ENCODE results near the gene UVRAG. TPM values are rescaled to one million over a fixed set of nuclear protein-coding genes. Genes with fewer than 3 reads are reported as not detected.

Gene UVRAG
- total RNA-seq, 1 donor from 2014 or later = 31.0 TPM

DNA sequence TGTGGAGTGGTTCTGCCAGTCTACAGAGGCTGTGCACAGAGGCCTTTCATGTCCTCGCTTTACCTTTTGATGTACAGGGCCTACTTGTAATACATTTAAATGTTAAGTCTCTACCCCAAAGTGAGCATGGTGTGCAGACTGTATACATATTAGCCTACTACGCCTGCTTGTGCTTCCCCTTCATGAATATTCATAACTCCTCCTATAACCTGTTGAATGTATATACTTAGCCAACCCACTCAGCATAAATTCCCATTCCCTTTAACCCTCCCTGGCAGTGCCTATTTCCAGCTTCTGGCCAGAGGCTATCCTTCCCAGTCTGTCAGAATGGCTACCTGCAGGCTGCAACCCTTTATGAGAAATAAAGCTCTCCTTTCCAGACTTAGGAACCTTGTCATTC, 275.2 kb downstream of the UVRAG start:
- H3K4me1 ChIP-seq = no peaks in the 10 kb centered on the region
- no peak for TF ChIP-seq CTCF (IDR thresholded peaks at IDR 0.05)
- H3K27me3 ChIP-seq = no peaks in the 10 kb centered on the region
- intact Hi-C loops (cut with DNase I) = no loop called here
- no peaks in the 10 kb centered on the region for H3K36me3 ChIP-seq
- no peak overlapping the region for H3K4me3 ChIP-seq
- peaks cover 9% of the 10 kb centered on the region for H3K9me3 ChIP-seq
- ATAC-seq (no peak), DNase-seq (no peak)
- no peak overlapping the region for H3K27ac ChIP-seq

- no peaks in the 10 kb centered on the region for H3K36me3 ChIP-seq
- H3K27ac ChIP-seq = no peak overlapping the region
- intact Hi-C loops (cut with DNase I) = no loop called here
- no peak for DNase-seq
- no peak for ATAC-seq
- H3K4me1 ChIP-seq = no peaks in the 10 kb centered on the region
- H3K27me3 ChIP-seq = no peaks in the 10 kb centered on the region
- TF ChIP-seq CTCF (IDR thresholded peaks at IDR 0.05) = no peak
- H3K4me3 ChIP-seq = no peak overlapping the region
- peaks cover 9% of the 10 kb centered on the region for H3K9me3 ChIP-seq
These were observed 275.8 kb downstream of the UVRAG start for GRCh38 chr11:76090821-76091220.

DNA sequence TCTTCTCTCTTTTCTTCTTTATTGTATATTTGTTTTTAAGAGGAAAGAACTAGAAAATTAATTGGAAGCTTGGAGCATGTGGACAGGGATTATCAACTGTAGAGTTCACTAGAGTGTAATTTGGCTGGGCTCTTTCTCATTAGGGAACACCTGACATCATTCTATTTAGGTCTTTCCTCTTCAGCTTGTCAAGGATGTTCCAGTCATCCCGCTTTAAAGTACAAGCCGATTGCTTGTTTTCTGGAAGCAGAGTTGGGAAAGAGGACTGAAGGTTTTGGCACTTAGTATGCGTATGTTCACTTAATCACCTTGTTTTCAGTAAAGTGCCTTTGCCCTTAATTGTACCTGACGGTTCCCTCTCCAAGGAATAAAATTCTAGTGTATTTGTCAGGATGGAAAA, 279.7 kb downstream of the UVRAG start:
- no peaks in the 10 kb centered on the region for H3K36me3 ChIP-seq
- no peak for TF ChIP-seq CTCF (IDR thresholded peaks at IDR 0.05)
- no peak overlapping the region for H3K27ac ChIP-seq
- intact Hi-C loops (cut with DNase I) = no loop called here
- H3K4me1 ChIP-seq = no peaks in the 10 kb centered on the region
- H3K27me3 ChIP-seq = no peaks in the 10 kb centered on the region
- H3K9me3 ChIP-seq = peaks cover 9% of the 10 kb centered on the region
- no peak overlapping the region for H3K4me3 ChIP-seq
- no peak for ATAC-seq
- no peak for DNase-seq

GRCh38 chr11:76095891-76096290, 280.9 kb downstream of the UVRAG start:
- intact Hi-C loops (cut with DNase I) = no loop called here
- TF ChIP-seq CTCF (IDR thresholded peaks at IDR 0.05) = no peak

GRCh38 chr11:76096552-76096951, 281.5 kb downstream of the UVRAG start:
- Histone ChIP-seq H3K4me3 (no peak overlapping the region), H3K27ac (no peak overlapping the region), H3K4me1 (no peaks in the 10 kb centered on the region), H3K36me3 (no peaks in the 10 kb centered on the region), H3K9me3 (no peaks in the 10 kb centered on the region), H3K27me3 (no peaks in the 10 kb centered on the region)
- DNase-seq (no peak), ATAC-seq (no peak)
- intact Hi-C loops (cut with DNase I) = no loop called here
- no peak for TF ChIP-seq CTCF (IDR thresholded peaks at IDR 0.05)

More at GRCh38 chr11:76095891-76096290, 280.9 kb downstream of the UVRAG start:
- Histone ChIP-seq H3K4me3 (no peak overlapping the region), H3K9me3 (peaks cover 6% of the 10 kb centered on the region), H3K36me3 (no peaks in the 10 kb centered on the region), H3K27ac (no peak overlapping the region), H3K27me3 (no peaks in the 10 kb centered on the region), H3K4me1 (no peaks in the 10 kb centered on the region)
- DNase-seq (no peak), ATAC-seq (no peak)

DNA sequence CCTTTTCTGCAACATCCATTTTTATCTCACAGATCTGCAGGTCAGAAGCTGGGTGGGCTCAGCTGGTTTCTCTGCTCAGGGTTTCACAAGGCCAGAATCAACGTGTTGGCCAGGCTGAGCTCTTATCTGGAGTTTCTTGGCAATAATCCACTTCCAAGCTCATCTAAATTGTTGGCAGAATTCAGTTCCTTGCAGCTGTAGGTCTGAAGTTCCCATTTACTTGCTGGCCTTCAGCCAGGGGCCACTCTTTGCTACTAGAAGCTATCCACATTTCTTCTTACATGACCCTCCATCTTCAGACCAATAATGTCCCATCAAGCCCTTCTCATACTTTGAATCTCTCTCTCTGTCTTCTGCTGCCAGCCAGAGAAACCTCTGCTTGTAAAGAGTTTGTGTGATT, 287.8 kb downstream of the UVRAG start:
- DNase-seq (no peak), ATAC-seq (no peak)
- TF ChIP-seq CTCF (IDR thresholded peaks at IDR 0.05) = no peak
- H3K9me3 ChIP-seq = no peaks in the 10 kb centered on the region
- H3K36me3 ChIP-seq = no peaks in the 10 kb centered on the region
- no peaks in the 10 kb centered on the region for H3K27me3 ChIP-seq
- H3K4me3 ChIP-seq = no peak overlapping the region
- no peaks in the 10 kb centered on the region for H3K4me1 ChIP-seq
- intact Hi-C loops (cut with DNase I) = no loop called here
- H3K27ac ChIP-seq = no peak overlapping the region
